ENCODE results near the gene ITCH. TPM values are rescaled to one million over a fixed set of nuclear protein-coding genes. Genes with fewer than 3 reads are reported as not detected.

Gene ITCH
- total RNA-seq, 3 donors from 2014 or later, result 56.6 to 72.3 (median 60.6) TPM

DNA sequence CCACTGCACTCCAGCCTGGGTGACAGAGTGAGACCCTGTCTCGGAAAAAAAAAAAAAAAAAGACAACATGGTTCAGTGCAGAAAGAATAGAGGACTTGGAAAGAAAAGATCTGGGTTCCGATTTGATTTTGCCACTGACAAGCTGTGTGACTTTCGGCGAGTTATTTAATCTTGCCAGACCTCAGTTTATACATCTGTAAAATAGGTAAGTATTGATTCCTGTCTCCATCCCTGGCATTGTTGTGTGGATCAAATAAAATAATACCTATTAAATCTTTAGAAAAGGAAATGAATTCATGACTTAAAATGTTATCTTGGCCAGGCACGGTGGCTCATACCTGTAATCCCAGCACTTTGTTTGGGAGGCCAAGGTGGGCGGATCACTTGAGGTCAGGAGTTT lies 7.0 kb downstream of the ITCH start:
- TF ChIP-seq CTCF (IDR thresholded peaks at IDR 0.05) (no peak), POLR2A (IDR thresholded peaks at IDR 0.05) (no peak), POLR2AphosphoS5 (IDR thresholded peaks at IDR 0.05) (no peak)
- Histone ChIP-seq H3K9me3 (no peaks in the 10 kb centered on the region), H3K4me3 (no peak overlapping the region), H3K4me1 (peaks cover 5 to 6% of the 10 kb centered on the region in 2 donors), H3K36me3 (peaks cover 5% of the 10 kb centered on the region), H3K27me3 (no peaks in the 10 kb centered on the region), H3K27ac (no peak overlapping the region)
- intact Hi-C loops (cut with DNase I; ENCODE audit: low total_unique reads), result no loop called here
- no peak for DNase-seq (ENCODE audit: low spot score in 2 of 2)

DNA sequence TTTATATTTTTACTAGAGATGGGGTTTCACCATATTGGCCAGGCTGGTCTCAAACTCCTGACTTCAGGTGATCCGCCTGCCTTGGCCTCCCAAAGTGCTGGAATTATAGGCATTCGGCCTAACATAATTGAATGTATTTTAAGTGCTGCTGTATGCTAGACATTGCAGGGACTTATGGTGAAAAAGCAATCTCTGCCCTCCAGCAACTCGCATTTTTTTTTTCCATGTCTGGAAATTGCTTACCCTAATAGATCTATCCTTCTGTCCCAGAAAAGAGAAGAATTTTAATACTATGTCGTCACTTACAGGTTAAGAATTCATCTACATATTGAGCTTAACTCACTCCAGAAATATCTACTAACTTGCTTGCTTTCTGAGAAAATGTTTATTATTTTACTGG lies 10.4 kb downstream of the ITCH start:
- no peak for DNase-seq (ENCODE audit: low spot score in 2 of 2)
- Histone ChIP-seq H3K36me3 (peaks cover 5% of the 10 kb centered on the region), H3K9me3 (no peaks in the 10 kb centered on the region), H3K27me3 (no peaks in the 10 kb centered on the region), H3K27ac (no peak overlapping the region), H3K4me3 (no peak overlapping the region), H3K4me1 (no peaks in the 10 kb centered on the region)
- TF ChIP-seq CTCF (IDR thresholded peaks at IDR 0.05) (no peak), POLR2AphosphoS5 (IDR thresholded peaks at IDR 0.05) (no peak), POLR2A (IDR thresholded peaks at IDR 0.05) (no peak)
- intact Hi-C loops (cut with DNase I; ENCODE audit: low total_unique reads), result no loop called here

DNA sequence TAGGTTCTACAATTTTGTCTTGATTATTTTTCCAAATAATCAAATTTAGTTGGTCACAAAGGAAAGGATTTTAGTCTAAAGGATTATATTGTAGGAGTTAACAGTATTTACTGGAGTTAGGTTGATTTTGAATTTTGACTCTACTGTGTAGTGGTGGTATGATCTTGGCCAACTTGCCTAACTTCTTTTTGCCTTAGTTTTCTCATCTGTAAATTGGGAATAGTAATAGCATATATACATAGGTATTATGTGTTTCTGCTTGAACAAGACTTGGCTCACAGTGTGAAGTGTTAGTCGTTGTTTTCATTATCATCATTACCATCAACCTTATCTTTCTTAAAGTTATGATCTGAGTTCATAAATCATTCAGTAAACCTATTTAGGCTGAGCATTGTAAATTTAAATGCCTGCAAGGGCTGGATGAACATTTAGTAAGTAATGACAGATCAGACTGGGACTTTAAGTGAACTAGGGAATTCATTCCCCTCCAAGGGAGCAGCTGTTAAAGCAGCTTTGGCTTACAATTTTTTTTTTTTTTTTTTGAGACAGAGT lies 11.2 kb downstream of the ITCH start:
- Histone ChIP-seq H3K36me3 (peaks cover 5% of the 10 kb centered on the region), H3K4me1 (no peaks in the 10 kb centered on the region), H3K27ac (no peak overlapping the region), H3K4me3 (no peak overlapping the region), H3K9me3 (no peaks in the 10 kb centered on the region), H3K27me3 (no peaks in the 10 kb centered on the region)
- DNase-seq (ENCODE audit: low spot score in 2 of 2), result no peak
- TF ChIP-seq POLR2AphosphoS5 (IDR thresholded peaks at IDR 0.05) (no peak), POLR2A (IDR thresholded peaks at IDR 0.05) (no peak), CTCF (IDR thresholded peaks at IDR 0.05) (no peak)
- intact Hi-C loops (cut with DNase I; ENCODE audit: low total_unique reads), result no loop called here

GRCh38 chr20:34375977-34376430 lies 12.9 kb downstream of the ITCH start:
- Histone ChIP-seq H3K27ac (no peak overlapping the region), H3K4me3 (no peak overlapping the region), H3K9me3 (no peaks in the 10 kb centered on the region), H3K36me3 (no peaks in the 10 kb centered on the region), H3K27me3 (no peaks in the 10 kb centered on the region), H3K4me1 (no peaks in the 10 kb centered on the region)
- no peak for DNase-seq (ENCODE audit: low spot score in 2 of 2)
- TF ChIP-seq CTCF (IDR thresholded peaks at IDR 0.05) (no peak), POLR2AphosphoS5 (IDR thresholded peaks at IDR 0.05) (no peak), POLR2A (IDR thresholded peaks at IDR 0.05) (no peak)
- intact Hi-C loops (cut with DNase I; ENCODE audit: low total_unique reads), result no loop called here

DNA sequence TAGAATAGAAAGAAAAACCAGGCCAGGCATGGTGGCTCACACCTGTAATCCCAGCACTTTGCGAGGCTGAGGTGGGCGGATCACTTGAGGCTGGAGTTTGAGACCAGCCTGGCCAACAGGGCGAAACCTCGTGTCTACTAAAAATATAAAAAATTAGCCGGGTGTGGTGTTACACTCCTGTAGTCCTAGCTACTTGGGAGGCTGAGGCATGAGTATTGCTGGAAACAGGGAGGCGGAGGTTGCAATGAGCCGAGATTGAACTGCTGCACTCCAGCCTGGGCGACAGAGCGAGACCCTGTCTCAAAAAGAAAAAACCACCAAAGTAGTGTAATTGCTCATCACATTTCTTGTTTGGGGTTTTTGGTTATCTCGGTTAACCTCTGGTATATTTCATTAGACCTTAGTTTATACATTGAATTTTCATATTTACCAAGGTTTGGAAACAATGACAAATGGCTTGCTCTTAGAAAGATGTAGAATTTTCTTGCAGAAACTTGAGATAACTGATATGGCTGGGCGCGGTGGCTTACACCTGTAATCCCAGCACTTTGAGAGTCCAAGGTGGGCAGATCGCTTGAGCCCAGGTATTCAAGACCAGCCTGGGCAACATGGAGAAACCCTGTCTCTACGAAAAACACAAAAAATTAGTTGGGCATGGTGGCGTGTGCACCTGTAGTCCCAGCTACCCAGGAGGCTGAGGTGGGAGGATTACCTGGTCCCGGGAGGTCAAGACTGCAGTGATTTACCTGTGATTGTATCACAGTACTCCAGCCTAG lies 14.2 kb downstream of the ITCH start:
- TF ChIP-seq POLR2A (IDR thresholded peaks at IDR 0.05) (no peak), POLR2AphosphoS5 (IDR thresholded peaks at IDR 0.05) (no peak), CTCF (IDR thresholded peaks at IDR 0.05) (no peak)
- H3K9me3 ChIP-seq, result no peaks in the 10 kb centered on the region
- no peak overlapping the region for H3K4me3 ChIP-seq
- no peak overlapping the region for H3K27ac ChIP-seq
- no peaks in the 10 kb centered on the region for H3K36me3 ChIP-seq
- H3K4me1 ChIP-seq, result no peaks in the 10 kb centered on the region
- no peak for DNase-seq (ENCODE audit: low spot score in 2 of 2)
- no peaks in the 10 kb centered on the region for H3K27me3 ChIP-seq
- intact Hi-C loops (cut with DNase I; ENCODE audit: low total_unique reads), result no loop called here
